Measurements from ENCODE around the gene CFAP99. TPM values are rescaled to one million over a fixed set of nuclear protein-coding genes. Genes with fewer than 3 reads are reported as not detected.
"Not testable (repeated sequence)": the region's sequence is repeated elsewhere in the genome, so short reads cannot be mapped to it uniquely, and the experiment has no call there.

CFAP99 gene
- total and polyA plus RNA-seq, 4 experiments from 2014 or later: 0.12 to 0.19 TPM; not detected in 2

- H3K36me3 Mint-ChIP-seq: peaks cover 3 to 12% of the 10 kb centered on the region in 2 donors
- no peaks in the 10 kb centered on the region for H3K27me3 ChIP-seq (ENCODE audit: insufficient read depth, low read length)
- peaks cover 29% of the 10 kb centered on the region for H3K4me1 ChIP-seq (ENCODE audit: insufficient read depth, low read length)
- POLR2A ChIA-PET (ENCODE audit: partially characterized antibody): interaction anchor here (0.8 to 1.7 kb wide), 2 partner anchors 19 to 245 kb away, joined by 3 to 5 read pairs; no protein-coding TSS in a partner anchor
- H3K27ac Mint-ChIP-seq: no peak overlapping the region
- no peaks in the 10 kb centered on the region for H3K27me3 Mint-ChIP-seq
- H3K4me3 ChIP-seq (ENCODE audit: low read length in 2 of 2): no peak overlapping the region
- DNase-seq: no peak
- H3K9me3 Mint-ChIP-seq: no peaks in the 10 kb centered on the region
- peaks cover 11 to 31% (median 22%) of the 10 kb centered on the region in 4 donors for H3K4me1 Mint-ChIP-seq
- no peak overlapping the region for H3K27ac ChIP-seq (ENCODE audit: low read depth, low read length)
- H3K9me3 ChIP-seq (ENCODE audit: control insufficient read depth in 1 of 2, low read length in 2 of 2): no peaks in the 10 kb centered on the region
- CTCF ChIA-PET (ENCODE audit: partially characterized antibody): interaction anchor here (1.4 to 5.5 kb wide), 4 partner anchors 20 to 246 kb away, joined by 4 to 49 read pairs (median 8); no protein-coding TSS in a partner anchor
- no peaks in the 10 kb centered on the region for H3K36me3 ChIP-seq (ENCODE audit: insufficient read depth, low read length)
- no peak overlapping the region for H3K4me3 Mint-ChIP-seq
- intact Hi-C loops (cut with micrococcal nuclease): loop anchor here (5.0 kb wide), 1 partner anchor 37 kb away; no protein-coding TSS in a partner anchor
These were observed 46.3 kb downstream of the CFAP99 start for GRCh38 chr4:2465032-2465431.

- H3K36me3 ChIP-seq (ENCODE audit: insufficient read depth, low read length); H3K9me3 Mint-ChIP-seq; H3K4me3 Mint-ChIP-seq; H3K27ac ChIP-seq (ENCODE audit: low read depth, low read length); H3K27me3 Mint-ChIP-seq; H3K27me3 ChIP-seq (ENCODE audit: insufficient read depth, low read length); H3K4me3 ChIP-seq (ENCODE audit: low read length in 2 of 2); H3K9me3 ChIP-seq (ENCODE audit: control insufficient read depth in 1 of 2, low read length in 2 of 2); DNase-seq; H3K27ac Mint-ChIP-seq: not testable (repeated sequence)
- POLR2A ChIA-PET (ENCODE audit: partially characterized antibody): interaction anchor here (0.7 to 1.2 kb wide), 4 partner anchors 10 to 206 kb away, joined by 3 read pairs; partner anchors contain the start of genes CFAP99 and ZFYVE28
- intact Hi-C loops (cut with micrococcal nuclease): loop anchor here (5.0 kb wide), 1 partner anchor 37 kb away; no protein-coding TSS in a partner anchor
- Mint-ChIP-seq H3K4me1 (peaks cover 16 to 36% (median 27%) of the 10 kb centered on the region in 4 donors), H3K36me3 (peaks cover 5 to 15% of the 10 kb centered on the region in 2 donors)
- CTCF ChIA-PET (ENCODE audit: partially characterized antibody): interaction anchor here (1.1 to 5.5 kb wide), 3 partner anchors 19 to 246 kb away, joined by 3 to 49 read pairs (median 10); no protein-coding TSS in a partner anchor
- H3K4me1 ChIP-seq (ENCODE audit: insufficient read depth, low read length): peaks cover 34% of the 10 kb centered on the region
These were observed 46.8 kb downstream of the CFAP99 start for GRCh38 chr4:2465544-2465943.

- peak within 1 kb of the TSS; percentile 98 for H3K27ac ChIP-seq (ENCODE audit: low read depth, low read length)
- no peaks in the 10 kb centered on the region for H3K27me3 ChIP-seq (ENCODE audit: insufficient read depth, low read length)
- peak within 1 kb of the TSS; percentile 67 to 84 for H3K4me3 ChIP-seq (ENCODE audit: low read length in 2 of 2)
- H3K4me1 ChIP-seq (ENCODE audit: insufficient read depth, low read length): peaks cover 52% of the 10 kb centered on the region
- Mint-ChIP-seq H3K4me3 (peak within 1 kb of the TSS; percentile 95 to 98 (median 95)), H3K27ac (peak within 1 kb of the TSS; percentile 96 to 99 (median 98)), H3K9me3 (no peaks in the 10 kb centered on the region), H3K27me3 (no peaks in the 10 kb centered on the region), H3K36me3 (peaks cover 23 to 41% of the 10 kb centered on the region in 2 donors), H3K4me1 (peaks cover 28 to 62% (median 41%) of the 10 kb centered on the region in 4 donors)
- intact Hi-C loops (cut with micrococcal nuclease): loop anchor here (1.0 to 5.0 kb wide), 7 partner anchors 17 to 494 kb away; partner anchors contain the start of genes CFAP99, FAM193A, GRK4 and HAUS3
- CTCF ChIA-PET (ENCODE audit: partially characterized antibody): interaction anchor here (0.8 to 2.6 kb wide), 10 partner anchors 16 to 776 kb away, joined by 3 to 15 read pairs (median 3); partner anchors contain the start of genes CFAP99 and ZFYVE28
- POLR2A ChIA-PET (ENCODE audit: partially characterized antibody): interaction anchor here (0.7 to 5.6 kb wide), 29 partner anchors 9 to 598 kb away, joined by 3 to 92 read pairs (median 6); partner anchors contain the start of genes CFAP99, FAM193A, HAUS3 and MXD4
- H3K9me3 ChIP-seq (ENCODE audit: control insufficient read depth in 1 of 2, low read length in 2 of 2): no peaks in the 10 kb centered on the region
- DNase-seq: peak; percentile 94 to 98 (median 97)
- H3K36me3 ChIP-seq (ENCODE audit: insufficient read depth, low read length): peaks cover 16% of the 10 kb centered on the region
These were observed 49.9 kb downstream of the CFAP99 start, which contains the start of gene RNF4 for GRCh38 chr4:2468456-2469191. RNF4 (plus strand) TSS chr4:2469106; CDS start chr4:2490494, 21,388 bp downstream.

- H3K36me3 Mint-ChIP-seq: peaks cover 23 to 41% of the 10 kb centered on the region in 2 donors
- H3K9me3 ChIP-seq (ENCODE audit: control insufficient read depth in 1 of 2, low read length in 2 of 2): no peaks in the 10 kb centered on the region
- no peaks in the 10 kb centered on the region for H3K27me3 ChIP-seq (ENCODE audit: insufficient read depth, low read length)
- peaks cover 28 to 66% (median 44%) of the 10 kb centered on the region in 4 donors for H3K4me1 Mint-ChIP-seq
- ChIA-PET CTCF (ENCODE audit: partially characterized antibody) (interaction anchor here (0.8 to 2.6 kb wide), 7 partner anchors 15 to 776 kb away, joined by 3 to 15 read pairs (median 4); partner anchors contain the start of genes CFAP99 and ZFYVE28), POLR2A (ENCODE audit: partially characterized antibody) (interaction anchor here (0.7 to 5.6 kb wide), 29 partner anchors 8 to 599 kb away, joined by 3 to 92 read pairs (median 6); partner anchors contain the start of genes CFAP99, FAM193A, HAUS3 and MXD4)
- peak overlapping the region; percentile 95 to 98 (median 95) for H3K4me3 Mint-ChIP-seq
- H3K27ac Mint-ChIP-seq: peak overlapping the region; percentile 96 to 99 (median 98)
- no peaks in the 10 kb centered on the region for H3K9me3 Mint-ChIP-seq
- peaks cover 60% of the 10 kb centered on the region for H3K4me1 ChIP-seq (ENCODE audit: insufficient read depth, low read length)
- intact Hi-C loops (cut with micrococcal nuclease): loop anchor here (1.0 to 5.0 kb wide), 6 partner anchors 16 to 493 kb away; partner anchors contain the start of genes FAM193A, GRK4, HAUS3 and MXD4
- H3K27me3 Mint-ChIP-seq: no peaks in the 10 kb centered on the region
- peak overlapping the region; percentile 98 for H3K27ac ChIP-seq (ENCODE audit: low read depth, low read length)
- H3K36me3 ChIP-seq (ENCODE audit: insufficient read depth, low read length): peaks cover 16% of the 10 kb centered on the region
- H3K4me3 ChIP-seq (ENCODE audit: low read length in 2 of 2): peak overlapping the region; percentile 67 to 84
- peak; percentile 76 to 84 (median 79) for DNase-seq
These were observed 50.6 kb downstream of the CFAP99 start for GRCh38 chr4:2469192-2469984.

GRCh38 chr4:2470791-2471190 is 52.0 kb downstream of the CFAP99 start:
- Mint-ChIP-seq H3K4me3 (peak overlapping the region; percentile 95 to 98 (median 95)), H3K27me3 (no peaks in the 10 kb centered on the region), H3K4me1 (peaks cover 31 to 71% (median 53%) of the 10 kb centered on the region in 4 donors), H3K27ac (peak overlapping the region; percentile 96 to 99 (median 98)), H3K36me3 (peaks cover 26 to 44% of the 10 kb centered on the region in 2 donors), H3K9me3 (no peaks in the 10 kb centered on the region)
- intact Hi-C loops (cut with micrococcal nuclease): no loop called here
- Histone ChIP-seq H3K36me3 (ENCODE audit: insufficient read depth, low read length) (peaks cover 16% of the 10 kb centered on the region), H3K4me3 (ENCODE audit: low read length in 2 of 2) (peak overlapping the region; percentile 67 to 84), H3K27me3 (ENCODE audit: insufficient read depth, low read length) (no peaks in the 10 kb centered on the region), H3K4me1 (ENCODE audit: insufficient read depth, low read length) (peaks cover 72% of the 10 kb centered on the region), H3K27ac (ENCODE audit: low read depth, low read length) (peak overlapping the region; percentile 98), H3K9me3 (ENCODE audit: control insufficient read depth in 1 of 2, low read length in 2 of 2) (no peaks in the 10 kb centered on the region)
- CTCF ChIA-PET (ENCODE audit: partially characterized antibody): interaction anchor here (0.8 to 1.6 kb wide), 2 partner anchors 9 to 64 kb away, joined by 3 to 4 read pairs; no protein-coding TSS in a partner anchor
- POLR2A ChIA-PET (ENCODE audit: partially characterized antibody): interaction anchor here (1.2 to 5.6 kb wide), 5 partner anchors 11 to 491 kb away, joined by 3 to 92 read pairs (median 6); partner anchors contain the start of genes CFAP99 and ZFYVE28
- peak in 1 of 5 donors; percentile 47 for DNase-seq

GRCh38 chr4:2472187-2472586 is 53.4 kb downstream of the CFAP99 start:
- Mint-ChIP-seq H3K27me3 (no peaks in the 10 kb centered on the region), H3K27ac (peak overlapping the region in 5 of 7 donors; percentile 13 to 99 (median 78)), H3K36me3 (peaks cover 31 to 51% of the 10 kb centered on the region in 2 donors), H3K9me3 (no peaks in the 10 kb centered on the region), H3K4me1 (peaks cover 39 to 83% (median 59%) of the 10 kb centered on the region in 4 donors), H3K4me3 (peak overlapping the region in 2 of 8 donors; percentile 48 to 95)
- no peaks in the 10 kb centered on the region for H3K27me3 ChIP-seq (ENCODE audit: insufficient read depth, low read length)
- CTCF ChIA-PET (ENCODE audit: partially characterized antibody): interaction anchor here (0.9 to 1.6 kb wide), 2 partner anchors 10 to 251 kb away, joined by 3 to 4 read pairs; no protein-coding TSS in a partner anchor
- DNase-seq: no peak
- peaks cover 82% of the 10 kb centered on the region for H3K4me1 ChIP-seq (ENCODE audit: insufficient read depth, low read length)
- peaks cover 16% of the 10 kb centered on the region for H3K36me3 ChIP-seq (ENCODE audit: insufficient read depth, low read length)
- intact Hi-C loops (cut with micrococcal nuclease): no loop called here
- POLR2A ChIA-PET (ENCODE audit: partially characterized antibody): interaction anchor here (1.1 to 5.6 kb wide), 3 partner anchors 12 to 65 kb away, joined by 4 to 92 read pairs (median 4); partner anchors contain the start of gene CFAP99
- no peaks in the 10 kb centered on the region for H3K9me3 ChIP-seq (ENCODE audit: control insufficient read depth in 1 of 2, low read length in 2 of 2)
- H3K4me3 ChIP-seq (ENCODE audit: low read length in 2 of 2): no peak overlapping the region
- H3K27ac ChIP-seq (ENCODE audit: low read depth, low read length): peak overlapping the region; percentile 98

Measured in CD4-positive, alpha-beta memory T cell (primary cell).